ENCODE measurements around the gene C4BPB.

The C4BPB gene

GRCh38 chr1:207084701-207085180 lies 3.9 kb upstream of the C4BPB start:
- DNase-seq (ENCODE audit: low read depth), result peak; percentile 40

GRCh38 chr1:207085887-207086286 lies 2.8 kb upstream of the C4BPB start:
- DNase-seq (ENCODE audit: low read depth), result no peak

- DNase-seq (ENCODE audit: low read depth), result no peak
Observed at GRCh38 chr1:207088161-207088560, 499 bp upstream of the C4BPB start.

- no peak for DNase-seq (ENCODE audit: low read depth)
Observed at GRCh38 chr1:207089627-207090355, 1.1 kb downstream of the C4BPB start.

- DNase-seq (ENCODE audit: low read depth), result no peak
Observed at GRCh38 chr1:207091200-207091908, 2.7 kb downstream of the C4BPB start.

- DNase-seq (ENCODE audit: low read depth), result no peak
Observed at GRCh38 chr1:207093944-207094343, 5.3 kb downstream of the C4BPB start.

- DNase-seq (ENCODE audit: low read depth), result no peak
Observed at GRCh38 chr1:207097871-207098324, 9.2 kb downstream of the C4BPB start.

- no peak for DNase-seq (ENCODE audit: low read depth)
Observed at GRCh38 chr1:207101720-207102119, 13.1 kb downstream of the C4BPB start.

GRCh38 chr1:207102146-207102545 lies 13.5 kb downstream of the C4BPB start:
- no peak for DNase-seq (ENCODE audit: low read depth)

GRCh38 chr1:207102659-207103058 lies 14.0 kb downstream of the C4BPB start:
- no peak for DNase-seq (ENCODE audit: low read depth)

- no peak for DNase-seq (ENCODE audit: low read depth)
Observed at GRCh38 chr1:207103892-207104373, 15.3 kb downstream of the C4BPB start, which contains the start of gene C4BPA. Gene C4BPA, plus strand, starts transcription at chr1:207104233. Its CDS starts 8,793 bp downstream, at chr1:207113026.

- DNase-seq (ENCODE audit: low read depth), result no peak
Observed at GRCh38 chr1:207109004-207109403, 20.3 kb downstream of the C4BPB start.

GRCh38 chr1:207112616-207113296 lies 24.1 kb downstream of the C4BPB start:
- DNase-seq (ENCODE audit: low read depth), result no peak

GRCh38 chr1:207115269-207115668 lies 26.6 kb downstream of the C4BPB start:
- no peak for DNase-seq (ENCODE audit: low read depth)

GRCh38 chr1:207124389-207124788 lies 35.7 kb downstream of the C4BPB start:
- DNase-seq (ENCODE audit: low read depth), result no peak

- no peak for DNase-seq (ENCODE audit: low read depth)
Observed at GRCh38 chr1:207128336-207128921, 39.8 kb downstream of the C4BPB start.

GRCh38 chr1:207129053-207129452 lies 40.4 kb downstream of the C4BPB start:
- DNase-seq (ENCODE audit: low read depth), result no peak

GRCh38 chr1:207130252-207131036 lies 41.8 kb downstream of the C4BPB start:
- DNase-seq (ENCODE audit: low read depth), result no peak

GRCh38 chr1:207131163-207131562 lies 42.5 kb downstream of the C4BPB start:
- no peak for DNase-seq (ENCODE audit: low read depth)

- no peak for DNase-seq (ENCODE audit: low read depth)
Observed at GRCh38 chr1:207134581-207134980, 45.9 kb downstream of the C4BPB start.

- DNase-seq (ENCODE audit: low read depth), result no peak
Observed at GRCh38 chr1:207139616-207140015, 51.0 kb downstream of the C4BPB start.

Measured in stimulated activated CD8-positive, alpha-beta memory T cell treated with anti-CD3 and anti-CD28 coated beads, Interleukin-12 subunit alpha, Interleukin-12 subunit beta, amount 100 ng/mL, for 1 hour (primary cell).